Measurements from ENCODE around the gene USP37.

USP37 gene

DNA sequence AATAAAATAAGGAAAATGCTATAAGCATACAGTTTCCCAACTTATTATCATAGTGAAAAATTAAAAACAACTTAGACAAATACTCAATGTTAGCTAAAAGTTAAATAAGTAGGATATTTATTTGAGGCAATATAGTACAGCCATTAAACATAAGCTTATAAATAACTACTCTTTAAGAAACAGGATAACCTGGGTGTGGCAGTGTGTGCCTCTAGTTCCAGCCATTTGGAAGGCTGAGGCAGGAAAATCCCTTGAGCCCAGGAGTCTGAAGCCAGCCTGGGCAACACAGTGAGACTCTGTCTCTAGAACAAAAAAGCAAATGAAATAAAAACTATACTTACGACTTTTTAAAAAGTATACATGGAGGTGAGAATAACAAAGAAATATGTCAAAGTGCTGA is 109.6 kb downstream of the USP37 start:
- H3K9ac ChIP-seq (ENCODE audit: low read length in 5 of 5) = no peak overlapping the region
- peaks cover 18 to 43% (median 28%) of the 10 kb centered on the region in 5 donors for H3K36me3 ChIP-seq (ENCODE audit: control insufficient read depth in 5 of 5, insufficient read depth in 5 of 5, low read length in 5 of 5)
- H3K4me1 ChIP-seq (ENCODE audit: control insufficient read depth in 5 of 5, insufficient read depth in 5 of 5, low read length in 5 of 5) = no peaks in the 10 kb centered on the region
- H3K4me3 ChIP-seq (ENCODE audit: low read depth in 1 of 5, low read length in 5 of 5) = no peak overlapping the region
- H3K9me3 ChIP-seq (ENCODE audit: control insufficient read depth in 5 of 5, low read length in 5 of 5) = no peaks in the 10 kb centered on the region
- H3K27me3 ChIP-seq (ENCODE audit: control insufficient read depth in 5 of 5, insufficient read depth in 4 of 5, low read length in 5 of 5) = no peaks in the 10 kb centered on the region
- H3K27ac ChIP-seq (ENCODE audit: low read depth, low read length) = no peak overlapping the region

GRCh38 chr2:218456849-218457248 is 111.3 kb downstream of the USP37 start:
- Histone ChIP-seq H3K27ac (ENCODE audit: low read depth, low read length) (no peak overlapping the region), H3K9ac (ENCODE audit: low read length in 5 of 5) (no peak overlapping the region), H3K36me3 (ENCODE audit: control insufficient read depth in 5 of 5, insufficient read depth in 5 of 5, low read length in 5 of 5) (peaks cover 24 to 41% (median 28%) of the 10 kb centered on the region in 5 donors), H3K9me3 (ENCODE audit: control insufficient read depth in 5 of 5, low read length in 5 of 5) (no peaks in the 10 kb centered on the region), H3K27me3 (ENCODE audit: control insufficient read depth in 5 of 5, insufficient read depth in 4 of 5, low read length in 5 of 5) (no peaks in the 10 kb centered on the region), H3K4me1 (ENCODE audit: control insufficient read depth in 5 of 5, insufficient read depth in 5 of 5, low read length in 5 of 5) (no peaks in the 10 kb centered on the region), H3K4me3 (ENCODE audit: low read depth in 1 of 5, low read length in 5 of 5) (no peak overlapping the region)

DNA sequence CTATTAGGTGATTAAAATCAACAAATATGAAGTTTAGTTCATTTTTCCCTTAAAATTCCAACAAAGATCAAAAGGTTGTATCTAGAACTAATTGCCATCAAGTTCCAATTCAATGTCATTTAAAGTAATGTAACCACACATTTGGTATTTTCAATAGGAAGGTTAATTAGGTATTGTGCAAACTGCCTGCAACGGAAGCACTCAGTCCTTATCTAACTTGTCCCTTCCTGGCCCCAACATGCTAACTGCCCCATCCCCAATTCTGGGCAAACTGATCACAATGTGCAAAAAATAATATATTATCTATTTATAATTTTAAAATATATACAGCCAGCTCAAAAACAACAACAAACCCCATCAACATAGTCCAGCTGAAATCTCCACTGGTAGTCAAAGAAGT is 116.1 kb downstream of the USP37 start:
- Histone ChIP-seq H3K9me3 (ENCODE audit: control insufficient read depth in 5 of 5, low read length in 5 of 5) (no peaks in the 10 kb centered on the region), H3K4me1 (ENCODE audit: control insufficient read depth in 5 of 5, insufficient read depth in 5 of 5, low read length in 5 of 5) (no peaks in the 10 kb centered on the region), H3K9ac (ENCODE audit: low read length in 5 of 5) (no peak overlapping the region), H3K4me3 (ENCODE audit: low read depth in 1 of 5, low read length in 5 of 5) (no peak overlapping the region), H3K36me3 (ENCODE audit: control insufficient read depth in 5 of 5, insufficient read depth in 5 of 5, low read length in 5 of 5) (peaks cover 32 to 56% (median 37%) of the 10 kb centered on the region in 5 donors), H3K27ac (ENCODE audit: low read depth, low read length) (no peak overlapping the region), H3K27me3 (ENCODE audit: control insufficient read depth in 5 of 5, insufficient read depth in 4 of 5, low read length in 5 of 5) (no peaks in the 10 kb centered on the region)

DNA sequence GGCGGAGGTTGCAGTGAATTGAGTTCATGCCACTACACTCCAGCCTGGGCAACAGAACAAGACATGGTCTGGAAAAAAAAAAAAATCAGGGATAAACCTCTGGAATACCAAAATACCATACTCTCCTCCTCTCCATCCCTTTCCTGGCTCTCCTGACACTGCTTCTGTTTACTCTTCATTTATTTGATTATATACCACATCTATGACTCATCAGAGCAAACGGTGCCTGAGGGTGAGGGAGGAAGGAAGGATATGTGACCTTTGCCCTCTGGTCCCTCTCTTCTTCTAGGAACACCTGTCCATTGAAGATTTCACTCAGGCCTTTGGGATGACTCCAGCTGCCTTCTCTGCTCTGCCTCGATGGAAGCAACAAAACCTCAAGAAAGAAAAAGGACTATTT is 119.2 kb downstream of the USP37 start:
- Histone ChIP-seq H3K27me3 (ENCODE audit: control insufficient read depth in 5 of 5, insufficient read depth in 4 of 5, low read length in 5 of 5) (no peaks in the 10 kb centered on the region), H3K27ac (ENCODE audit: low read depth, low read length) (no peak overlapping the region), H3K4me3 (ENCODE audit: low read depth in 1 of 5, low read length in 5 of 5) (no peak overlapping the region), H3K4me1 (ENCODE audit: control insufficient read depth in 5 of 5, insufficient read depth in 5 of 5, low read length in 5 of 5) (no peaks in the 10 kb centered on the region), H3K9me3 (ENCODE audit: control insufficient read depth in 5 of 5, low read length in 5 of 5) (no peaks in the 10 kb centered on the region), H3K36me3 (ENCODE audit: control insufficient read depth in 5 of 5, insufficient read depth in 5 of 5, low read length in 5 of 5) (peaks cover 19 to 40% (median 21%) of the 10 kb centered on the region in 5 donors), H3K9ac (ENCODE audit: low read length in 5 of 5) (no peak overlapping the region)

- no peak overlapping the region for H3K4me3 ChIP-seq (ENCODE audit: low read depth in 1 of 5, low read length in 5 of 5)
- H3K27ac ChIP-seq (ENCODE audit: low read depth, low read length) = no peak overlapping the region
- no peak overlapping the region for H3K9ac ChIP-seq (ENCODE audit: low read length in 5 of 5)
- no peaks in the 10 kb centered on the region for H3K9me3 ChIP-seq (ENCODE audit: control insufficient read depth in 5 of 5, low read length in 5 of 5)
- no peaks in the 10 kb centered on the region for H3K27me3 ChIP-seq (ENCODE audit: control insufficient read depth in 5 of 5, insufficient read depth in 4 of 5, low read length in 5 of 5)
- H3K36me3 ChIP-seq (ENCODE audit: control insufficient read depth in 5 of 5, insufficient read depth in 5 of 5, low read length in 5 of 5) = peaks cover 9 to 29% (median 15%) of the 10 kb centered on the region in 5 donors
- no peaks in the 10 kb centered on the region for H3K4me1 ChIP-seq (ENCODE audit: control insufficient read depth in 5 of 5, insufficient read depth in 5 of 5, low read length in 5 of 5)
Observed at GRCh38 chr2:218447072-218447471, 121.1 kb downstream of the USP37 start.

- Histone ChIP-seq H3K9me3 (ENCODE audit: control insufficient read depth in 5 of 5, low read length in 5 of 5) (no peaks in the 10 kb centered on the region), H3K27me3 (ENCODE audit: control insufficient read depth in 5 of 5, insufficient read depth in 4 of 5, low read length in 5 of 5) (no peaks in the 10 kb centered on the region), H3K27ac (ENCODE audit: low read depth, low read length) (no peak overlapping the region), H3K9ac (ENCODE audit: low read length in 5 of 5) (no peak overlapping the region), H3K4me1 (ENCODE audit: control insufficient read depth in 5 of 5, insufficient read depth in 5 of 5, low read length in 5 of 5) (no peaks in the 10 kb centered on the region), H3K36me3 (ENCODE audit: control insufficient read depth in 5 of 5, insufficient read depth in 5 of 5, low read length in 5 of 5) (peaks cover 9 to 29% (median 15%) of the 10 kb centered on the region in 5 donors), H3K4me3 (ENCODE audit: low read depth in 1 of 5, low read length in 5 of 5) (no peak overlapping the region)
Observed at GRCh38 chr2:218446547-218446946, 121.6 kb downstream of the USP37 start.

GRCh38 chr2:218445602-218446001 is 122.5 kb downstream of the USP37 start:
- Histone ChIP-seq H3K27ac (ENCODE audit: low read depth, low read length) (no peak overlapping the region), H3K9me3 (ENCODE audit: control insufficient read depth in 5 of 5, low read length in 5 of 5) (no peaks in the 10 kb centered on the region), H3K27me3 (ENCODE audit: control insufficient read depth in 5 of 5, insufficient read depth in 4 of 5, low read length in 5 of 5) (no peaks in the 10 kb centered on the region), H3K4me3 (ENCODE audit: low read depth in 1 of 5, low read length in 5 of 5) (no peak overlapping the region), H3K4me1 (ENCODE audit: control insufficient read depth in 5 of 5, insufficient read depth in 5 of 5, low read length in 5 of 5) (no peaks in the 10 kb centered on the region), H3K36me3 (ENCODE audit: control insufficient read depth in 5 of 5, insufficient read depth in 5 of 5, low read length in 5 of 5) (peaks cover 9 to 29% (median 15%) of the 10 kb centered on the region in 5 donors), H3K9ac (ENCODE audit: low read length in 5 of 5) (no peak overlapping the region)

GRCh38 chr2:218444692-218445357 is 123.3 kb downstream of the USP37 start:
- Histone ChIP-seq H3K4me3 (ENCODE audit: low read depth in 1 of 5, low read length in 5 of 5) (no peak overlapping the region), H3K36me3 (ENCODE audit: control insufficient read depth in 5 of 5, insufficient read depth in 5 of 5, low read length in 5 of 5) (peaks cover 7 to 28% (median 15%) of the 10 kb centered on the region in 5 donors), H3K4me1 (ENCODE audit: control insufficient read depth in 5 of 5, insufficient read depth in 5 of 5, low read length in 5 of 5) (no peaks in the 10 kb centered on the region), H3K9ac (ENCODE audit: low read length in 5 of 5) (no peak overlapping the region), H3K27me3 (ENCODE audit: control insufficient read depth in 5 of 5, insufficient read depth in 4 of 5, low read length in 5 of 5) (no peaks in the 10 kb centered on the region), H3K9me3 (ENCODE audit: control insufficient read depth in 5 of 5, low read length in 5 of 5) (no peaks in the 10 kb centered on the region), H3K27ac (ENCODE audit: low read depth, low read length) (no peak overlapping the region)

DNA sequence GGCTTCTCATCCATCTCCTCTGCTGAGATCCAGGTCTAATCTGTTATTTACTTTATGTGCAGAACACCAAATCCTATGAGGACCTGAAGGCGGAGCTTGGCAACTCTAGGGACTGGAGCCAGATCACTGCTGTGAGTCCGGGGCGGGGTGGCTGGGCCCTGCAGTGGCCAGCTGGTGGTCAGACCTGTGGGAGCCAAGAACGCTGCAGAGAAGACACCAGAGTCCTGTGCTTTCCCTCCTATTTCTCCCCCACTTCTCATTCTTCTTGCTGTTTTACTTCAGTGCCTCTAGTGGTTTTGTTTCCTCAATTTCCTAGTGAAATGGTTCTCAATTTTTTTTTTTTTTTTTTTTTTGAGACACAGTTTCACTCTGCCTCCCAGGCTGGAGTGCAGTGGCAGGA is 129.6 kb downstream of the USP37 start:
- no peak overlapping the region for H3K4me3 ChIP-seq (ENCODE audit: low read depth in 1 of 5, low read length in 5 of 5)
- peak overlapping the region in 1 of 5 donors; percentile 52 for H3K9ac ChIP-seq (ENCODE audit: low read length in 5 of 5)
- H3K27me3 ChIP-seq (ENCODE audit: control insufficient read depth in 5 of 5, insufficient read depth in 4 of 5, low read length in 5 of 5) = no peaks in the 10 kb centered on the region
- H3K27ac ChIP-seq (ENCODE audit: low read depth, low read length) = no peak overlapping the region
- H3K4me1 ChIP-seq (ENCODE audit: control insufficient read depth in 5 of 5, insufficient read depth in 5 of 5, low read length in 5 of 5) = peaks cover 0 to 4% (median 0%) of the 10 kb centered on the region in 5 donors
- H3K9me3 ChIP-seq (ENCODE audit: control insufficient read depth in 5 of 5, low read length in 5 of 5) = no peaks in the 10 kb centered on the region
- H3K36me3 ChIP-seq (ENCODE audit: control insufficient read depth in 5 of 5, insufficient read depth in 5 of 5, low read length in 5 of 5) = no peaks in the 10 kb centered on the region

DNA sequence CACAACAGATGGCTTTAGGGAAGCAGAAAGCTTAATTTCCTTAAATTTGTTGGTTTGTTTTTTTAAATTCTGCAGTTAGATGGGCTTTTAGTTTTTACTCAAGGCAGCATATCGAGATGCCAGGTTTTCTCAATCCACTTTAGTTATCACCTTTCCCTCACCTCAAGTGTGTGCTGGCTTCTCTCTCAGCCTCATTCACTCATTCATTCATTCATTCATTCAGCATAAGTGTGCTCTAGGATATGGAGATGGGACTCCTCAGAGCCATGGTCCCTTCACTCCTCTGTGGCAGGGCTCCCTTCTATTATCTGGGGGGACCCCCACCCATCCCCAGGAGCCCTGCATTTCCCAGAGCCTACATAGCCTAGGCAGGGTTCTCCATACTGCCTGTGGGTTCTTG is 130.2 kb downstream of the USP37 start:
- Histone ChIP-seq H3K4me3 (ENCODE audit: low read depth in 1 of 5, low read length in 5 of 5) (no peak overlapping the region), H3K9ac (ENCODE audit: low read length in 5 of 5) (no peak overlapping the region), H3K27ac (ENCODE audit: low read depth, low read length) (no peak overlapping the region), H3K36me3 (ENCODE audit: control insufficient read depth in 5 of 5, insufficient read depth in 5 of 5, low read length in 5 of 5) (no peaks in the 10 kb centered on the region), H3K9me3 (ENCODE audit: control insufficient read depth in 5 of 5, low read length in 5 of 5) (no peaks in the 10 kb centered on the region), H3K27me3 (ENCODE audit: control insufficient read depth in 5 of 5, insufficient read depth in 4 of 5, low read length in 5 of 5) (no peaks in the 10 kb centered on the region), H3K4me1 (ENCODE audit: control insufficient read depth in 5 of 5, insufficient read depth in 5 of 5, low read length in 5 of 5) (peaks cover 0 to 4% (median 0%) of the 10 kb centered on the region in 5 donors)

Data from subcutaneous abdominal adipose tissue (tissue), 5 donors.